T-helper 22 cell (primary cell): Measurements from ENCODE around the gene DARS2.
"Not testable (repeated sequence)": the region's sequence is repeated elsewhere in the genome, so short reads cannot be mapped to it uniquely, and the experiment has no call there.

Experiments used
- DNase-seq: peaks from one replicate; pipeline ENCODE4 v3.0.0-alpha.2; 2020; ENCODE audit warnings: low read depth

The DARS2 gene

DNA sequence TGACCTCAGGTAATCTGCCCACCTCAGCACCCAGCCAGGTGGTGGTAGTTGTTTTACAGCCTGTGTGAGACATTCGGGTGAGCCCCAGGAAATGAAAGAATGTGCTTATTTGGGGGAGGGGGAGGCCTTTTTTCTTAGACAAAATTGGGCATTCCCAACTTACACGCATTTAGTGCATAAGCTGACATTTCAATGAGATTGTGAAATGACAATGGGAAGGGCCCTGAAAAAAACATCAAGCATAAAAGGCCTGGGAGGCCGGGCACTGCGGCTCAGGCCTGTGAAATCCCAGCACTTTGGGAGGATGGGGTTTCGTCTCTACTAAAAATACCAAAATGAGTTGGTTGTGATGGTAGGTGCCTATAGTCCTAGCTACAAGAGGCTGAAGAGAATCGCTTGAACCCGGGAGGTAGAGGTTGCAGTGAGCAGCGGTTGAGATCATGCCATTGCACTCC is 38.3 kb downstream of the DARS2 start:
- no peak for DNase-seq

DNA sequence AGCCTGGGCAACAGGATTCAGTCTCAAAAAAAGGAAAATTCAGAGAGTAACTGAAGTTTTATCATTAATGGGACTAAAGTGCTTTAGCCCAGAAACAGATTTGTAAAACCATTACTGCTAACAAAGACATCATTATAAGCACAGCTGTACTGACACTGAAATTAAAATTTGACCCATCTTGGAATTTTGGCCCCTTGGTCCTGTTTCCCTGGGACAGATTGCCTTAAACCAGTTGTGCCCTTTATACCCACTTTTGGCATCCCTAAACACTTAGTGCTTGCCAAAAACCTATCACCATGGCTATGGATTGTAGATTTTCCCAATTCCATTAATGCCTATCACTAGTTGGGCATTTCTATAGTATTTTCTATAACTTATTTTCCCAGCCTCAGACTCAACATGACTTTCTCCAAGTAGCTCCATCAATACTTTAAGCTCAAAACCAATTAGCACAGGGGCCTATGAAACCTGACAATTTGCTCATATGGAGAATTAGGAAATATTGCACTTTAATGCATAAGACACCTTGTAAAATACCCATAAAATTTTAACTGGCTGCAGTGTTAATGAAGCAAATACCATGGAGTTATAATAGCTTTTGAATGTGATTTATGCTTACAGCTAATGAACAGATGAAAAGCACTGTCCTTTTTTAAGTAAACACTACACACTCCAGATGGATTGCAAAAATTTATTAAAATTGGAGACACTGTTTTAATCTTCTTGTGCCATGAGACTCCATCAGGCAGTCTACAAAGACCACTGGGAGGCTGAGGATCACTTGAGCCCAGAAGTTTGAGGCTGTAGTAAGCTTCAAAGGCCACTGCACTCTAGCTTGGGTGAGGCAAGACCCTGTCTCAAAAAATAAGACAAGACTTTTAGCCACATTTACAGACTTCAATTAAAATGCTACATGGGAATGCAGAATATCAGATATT is 39.0 kb downstream of the DARS2 start:
- no peak for DNase-seq

DNA sequence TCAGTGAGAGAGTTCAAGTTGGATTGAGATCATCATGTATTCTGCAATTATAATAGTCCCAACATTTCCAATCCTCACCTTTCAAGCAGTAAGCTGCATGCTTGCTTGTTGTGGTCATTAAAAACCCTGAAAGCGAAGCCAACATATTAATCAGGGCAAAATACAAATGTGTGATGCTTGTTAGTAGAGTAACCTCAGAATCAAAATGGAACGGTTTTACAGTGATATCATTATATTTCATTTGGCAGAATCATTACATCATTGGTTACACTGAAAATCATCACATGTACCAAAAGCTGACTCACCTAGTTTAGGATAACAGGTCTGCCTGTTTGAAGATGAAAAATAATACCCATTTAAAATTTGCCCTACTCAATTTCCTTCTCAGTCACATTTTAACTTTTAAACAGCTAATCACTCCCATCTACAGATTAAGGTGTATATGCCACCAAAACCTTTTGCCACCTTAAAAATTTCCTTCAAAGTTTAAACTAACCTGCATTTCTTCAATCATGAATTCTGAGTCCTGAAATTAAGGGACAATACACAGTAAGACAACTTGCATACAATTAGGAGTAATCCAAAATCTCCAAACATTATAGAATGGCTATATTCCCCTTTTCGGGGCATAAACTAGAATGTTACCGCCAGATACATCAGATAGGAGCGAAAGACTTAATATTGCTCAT is 39.9 kb downstream of the DARS2 start:
- DNase-seq, result no peak

DNA sequence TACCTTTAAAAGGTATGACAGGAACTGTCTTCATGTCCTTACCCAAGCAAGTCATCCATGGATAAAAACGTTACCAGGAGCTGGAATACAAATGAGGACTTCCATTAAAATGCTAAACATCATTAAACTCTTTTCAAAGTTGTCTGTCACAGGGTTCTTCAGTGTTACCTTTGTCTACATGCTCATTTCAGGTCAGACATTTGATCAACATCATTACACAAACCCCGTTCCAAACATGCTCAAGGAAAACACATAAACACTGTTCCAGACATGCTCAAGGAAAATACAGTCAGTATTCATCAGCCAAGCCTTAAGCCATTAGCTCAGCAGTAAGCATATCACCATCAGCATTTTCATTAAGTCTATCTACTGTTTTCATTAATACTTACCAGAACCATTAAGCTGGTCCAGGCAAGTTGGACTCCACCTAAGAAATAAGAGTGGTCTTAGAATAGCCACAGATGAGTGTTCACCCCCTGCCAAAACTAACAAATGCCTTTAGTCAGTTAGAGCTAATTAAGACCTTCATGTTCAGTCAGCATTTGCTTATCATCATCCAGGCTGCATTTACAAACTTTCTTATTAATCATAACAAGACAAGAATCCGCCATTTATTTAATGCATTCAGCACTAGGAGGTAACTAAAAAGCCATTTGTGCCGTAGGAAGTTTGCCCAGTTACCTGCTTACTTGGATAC is 41.1 kb downstream of the DARS2 start:
- no peak for DNase-seq

DNA sequence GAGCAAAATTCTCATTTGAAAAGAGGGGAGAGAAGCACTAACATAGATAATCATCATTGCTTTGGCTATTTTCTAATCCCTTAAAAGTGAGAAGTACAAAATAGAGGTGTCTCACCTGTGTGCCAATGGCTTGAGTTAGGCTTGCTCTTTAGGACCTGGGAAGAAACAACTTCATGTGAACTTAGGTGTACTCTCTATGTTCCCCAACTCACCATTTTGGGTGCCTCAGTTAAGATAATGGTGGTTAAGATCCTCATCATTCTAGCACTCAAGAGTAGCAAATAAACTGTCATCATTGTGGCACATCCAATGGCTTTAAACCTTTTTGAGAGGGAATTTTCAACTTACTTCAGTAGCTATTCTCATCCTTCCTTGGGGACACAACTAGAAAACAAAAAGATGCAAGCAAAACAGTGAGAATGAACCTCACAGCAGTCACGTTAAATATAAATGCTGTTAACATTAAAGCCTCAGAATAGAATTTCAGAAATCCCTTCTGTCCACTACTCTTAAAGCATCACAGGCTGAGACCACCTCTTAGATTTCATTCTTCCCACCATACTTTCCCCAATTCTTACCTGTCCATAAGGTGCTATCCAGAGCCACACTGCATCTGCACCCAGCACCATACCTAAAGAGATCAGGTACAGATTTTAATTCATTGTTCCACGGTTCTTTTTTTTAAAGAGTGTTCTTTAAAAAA is 42.1 kb downstream of the DARS2 start:
- no peak for DNase-seq

DNA sequence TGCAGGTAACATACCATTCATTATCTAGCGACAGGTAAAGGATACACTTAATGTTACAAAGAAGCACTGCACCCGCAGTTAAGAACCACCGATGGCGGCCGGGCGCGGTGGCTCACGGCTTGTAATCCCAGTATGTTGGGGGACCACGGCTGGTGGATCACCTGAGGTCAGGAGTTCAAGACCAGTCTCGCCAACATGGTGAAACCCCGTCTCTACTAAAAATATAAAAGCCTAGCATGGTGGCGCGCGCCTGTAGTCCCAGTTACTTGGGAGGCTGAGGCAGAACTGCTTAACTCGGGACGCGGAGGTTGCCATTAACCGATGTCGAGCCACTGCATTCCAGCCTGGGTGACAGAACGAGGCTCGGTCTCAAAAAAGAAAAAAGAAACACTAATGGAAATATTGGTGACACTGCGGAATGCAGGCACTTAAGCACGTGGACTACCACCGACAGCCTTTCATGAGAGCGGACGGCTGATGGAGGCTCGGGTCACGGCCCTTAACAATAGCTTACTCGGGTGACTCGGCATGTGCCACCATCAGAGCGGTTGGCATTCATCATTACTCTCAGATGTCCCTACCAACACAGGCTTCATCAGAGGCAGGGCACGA is 42.8 kb downstream of the DARS2 start:
- peak; percentile 8 for DNase-seq

DNA sequence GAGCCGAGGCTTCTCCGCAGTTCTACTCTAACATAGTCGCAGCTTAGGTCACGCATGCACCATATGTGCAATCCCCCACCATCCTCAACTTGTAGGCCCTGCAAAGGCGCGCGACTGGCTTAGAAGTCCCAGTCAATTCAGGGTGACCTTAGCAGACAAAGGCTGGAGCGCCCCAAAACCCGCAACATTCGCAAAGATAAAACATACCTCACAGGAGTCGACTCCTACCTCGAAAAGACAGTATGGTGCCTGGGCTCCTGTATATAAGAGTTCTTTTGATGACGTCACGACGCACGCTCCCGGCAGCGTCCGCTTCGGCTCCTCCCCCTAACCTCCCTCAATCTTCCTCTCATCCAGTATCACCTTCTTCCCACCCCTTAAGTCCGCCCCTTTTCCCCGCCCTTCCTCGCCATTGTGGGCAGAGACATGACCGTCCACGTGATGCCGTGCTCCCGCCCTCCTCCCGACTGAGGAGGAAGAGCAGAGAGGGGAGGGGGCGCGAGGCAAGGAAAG is 43.3 kb downstream of the DARS2 start, which contains the start of gene GAS5:
TSS of gene GAS5 (minus strand) at position 237 of the 513 bp plus-strand sequence.
- peak; percentile 100 for DNase-seq

DNA sequence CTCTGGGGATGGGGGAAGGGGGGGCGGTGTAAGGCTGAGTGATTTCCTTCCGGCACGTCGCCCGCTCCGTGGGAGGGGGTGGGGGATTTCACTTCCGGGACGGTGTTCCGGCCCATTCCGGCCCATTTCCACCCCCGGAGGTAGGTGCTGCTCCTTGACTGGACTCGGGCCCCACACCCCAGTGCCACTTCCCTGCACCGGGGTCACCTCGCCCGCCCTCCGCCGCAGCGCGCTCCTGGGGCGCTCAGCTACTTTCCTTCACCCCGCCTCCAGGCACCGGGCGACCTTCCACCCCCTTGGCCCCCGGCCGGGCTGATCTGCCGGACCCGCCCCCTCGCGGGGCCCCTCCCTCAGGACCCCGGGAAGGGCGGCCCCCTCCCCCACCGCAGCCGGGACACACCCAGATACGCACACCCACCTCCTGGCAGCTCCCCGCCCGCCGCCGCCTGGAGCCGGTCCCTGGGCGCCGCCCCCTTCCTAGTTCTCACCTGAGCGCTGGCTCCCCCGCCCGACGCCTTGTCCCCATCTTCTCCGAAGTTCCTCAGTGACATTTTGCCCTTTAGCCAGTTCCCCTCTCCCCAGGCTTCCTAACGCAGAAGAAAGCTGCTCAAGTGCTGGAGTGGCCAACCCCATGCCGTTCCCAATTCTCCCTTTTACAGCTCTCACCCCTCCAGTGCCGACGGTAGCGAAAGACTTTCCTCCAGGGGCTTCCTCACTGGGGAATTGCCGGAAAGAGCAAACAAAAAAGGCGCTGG is 44.0 kb downstream of the DARS2 start, which contains the start of gene ZBTB37:
TSS of gene ZBTB37 (plus strand) at position 115 of the 755 bp plus-strand sequence. CDS start 1,846 bp downstream, outside the sequence.
- peak; percentile 89 for DNase-seq

DNA sequence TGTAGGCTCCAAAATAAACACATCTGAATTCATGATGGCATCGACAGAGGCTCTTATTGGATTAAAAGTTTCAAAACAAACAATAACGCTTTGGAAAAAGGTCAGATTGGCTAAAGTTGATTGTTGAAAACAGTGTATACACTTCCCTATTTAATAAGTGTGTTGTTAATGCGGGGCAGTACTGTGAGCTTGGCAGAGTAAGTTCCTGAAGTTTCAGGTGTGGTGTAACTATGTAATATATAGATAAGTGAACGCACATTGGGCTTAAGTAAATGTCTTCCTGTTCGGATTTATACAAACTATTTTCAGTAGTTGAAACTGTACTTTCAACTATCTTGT is 44.5 kb downstream of the DARS2 start:
- DNase-seq, result no peak

DNA sequence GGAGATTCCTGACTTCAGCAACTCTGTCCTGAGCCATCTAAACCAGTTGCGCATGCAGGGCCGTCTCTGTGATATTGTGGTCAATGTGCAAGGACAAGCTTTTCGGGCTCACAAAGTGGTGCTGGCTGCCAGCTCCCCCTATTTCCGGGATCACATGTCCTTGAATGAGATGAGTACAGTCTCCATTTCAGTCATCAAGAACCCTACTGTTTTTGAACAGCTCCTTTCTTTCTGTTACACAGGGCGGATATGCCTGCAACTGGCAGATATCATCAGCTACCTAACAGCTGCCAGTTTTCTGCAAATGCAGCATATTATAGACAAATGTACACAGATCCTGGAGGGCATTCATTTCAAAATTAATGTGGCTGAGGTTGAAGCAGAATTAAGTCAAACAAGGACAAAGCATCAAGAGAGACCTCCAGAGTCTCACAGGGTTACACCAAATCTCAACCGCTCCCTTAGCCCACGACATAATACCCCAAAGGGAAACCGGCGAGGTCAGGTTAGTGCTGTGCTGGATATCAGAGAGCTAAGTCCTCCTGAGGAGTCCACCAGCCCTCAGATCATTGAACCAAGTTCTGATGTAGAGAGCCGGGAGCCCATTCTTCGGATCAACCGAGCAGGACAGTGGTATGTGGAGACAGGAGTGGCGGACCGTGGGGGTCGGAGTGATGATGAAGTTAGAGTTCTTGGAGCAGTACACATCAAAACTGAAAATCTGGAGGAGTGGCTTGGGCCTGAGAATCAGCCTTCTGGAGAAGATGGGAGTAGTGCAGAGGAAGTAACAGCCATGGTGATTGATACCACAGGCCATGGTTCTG is 46.0 kb downstream of the DARS2 start:
- peak; percentile 17 for DNase-seq

DNA sequence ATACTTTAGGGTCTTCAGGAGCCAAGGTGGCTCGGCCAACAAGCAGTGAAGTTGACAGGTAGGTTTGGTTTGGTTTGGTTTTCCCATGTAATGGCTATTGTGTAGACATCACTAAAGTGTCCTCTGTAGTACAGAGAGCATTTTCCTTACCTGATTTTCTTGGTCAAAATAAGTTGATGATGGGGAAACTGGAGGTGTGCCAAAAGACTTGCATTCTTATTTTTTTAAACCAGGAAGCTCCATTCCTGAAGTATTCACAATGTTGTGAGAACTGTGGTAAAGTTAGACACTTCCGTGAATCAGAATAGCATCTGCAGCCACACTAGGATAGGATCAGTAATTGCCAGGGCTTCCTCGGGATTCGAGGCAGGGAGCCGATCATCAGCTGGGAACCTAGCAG is 46.6 kb downstream of the DARS2 start:
- no peak for DNase-seq

DNA sequence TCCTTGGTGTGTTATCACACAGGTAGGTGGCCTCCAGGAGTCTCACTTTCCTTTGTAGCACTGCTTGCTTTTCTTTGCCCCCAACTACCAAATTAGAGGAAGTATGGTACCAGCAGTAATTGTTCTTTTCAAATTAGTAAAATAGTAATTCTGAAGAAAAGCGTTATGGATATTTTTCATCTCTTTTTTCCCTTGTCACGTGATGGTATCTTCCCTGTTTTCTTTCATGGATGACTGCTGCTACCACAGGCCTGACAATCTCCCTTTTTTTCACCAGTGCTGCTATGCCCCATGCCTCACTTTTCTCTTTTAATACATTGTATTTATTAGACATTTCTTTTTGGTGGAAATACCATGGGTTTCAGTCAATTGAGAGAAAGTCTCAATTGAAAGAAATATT is 47.0 kb downstream of the DARS2 start:
- no peak for DNase-seq

DNA sequence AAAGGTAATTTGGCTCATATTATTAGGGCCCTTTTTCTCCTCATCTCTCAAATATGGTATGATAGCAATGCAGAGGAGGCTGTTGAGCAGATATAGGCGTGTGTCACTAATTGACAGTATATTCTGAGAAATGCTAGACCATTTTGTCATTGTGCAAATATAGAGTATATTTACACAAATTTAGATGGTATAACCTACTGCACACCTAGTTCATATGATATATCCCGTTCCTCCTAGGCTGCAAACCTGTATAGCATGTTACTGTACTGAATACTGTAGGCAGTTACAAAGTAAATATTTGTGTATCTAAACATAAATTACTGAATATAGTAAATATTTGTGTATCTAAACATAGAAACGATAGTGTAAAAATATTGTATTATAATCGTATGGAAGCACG is 52.3 kb downstream of the DARS2 start:
- no peak for DNase-seq

DNA sequence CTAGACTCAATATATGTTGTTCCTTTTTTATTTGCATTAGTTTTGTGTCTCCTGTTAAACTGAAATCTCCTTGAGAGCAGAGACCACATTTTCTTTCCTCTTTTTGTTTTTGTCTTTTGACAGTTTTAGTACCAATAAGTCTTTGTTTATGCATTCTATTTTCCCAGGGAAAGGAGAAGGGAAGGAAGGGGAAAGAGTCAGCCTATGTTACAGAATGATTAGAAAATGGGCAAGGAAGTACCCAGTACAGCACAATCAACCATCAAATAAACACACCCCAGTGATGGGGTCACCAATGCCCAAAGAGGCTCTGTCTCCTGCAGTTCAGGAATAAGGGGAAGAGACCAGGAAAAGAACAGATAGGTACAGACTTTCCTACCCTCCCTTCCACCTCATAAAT is 53.8 kb downstream of the DARS2 start:
- DNase-seq, result no peak

DNA sequence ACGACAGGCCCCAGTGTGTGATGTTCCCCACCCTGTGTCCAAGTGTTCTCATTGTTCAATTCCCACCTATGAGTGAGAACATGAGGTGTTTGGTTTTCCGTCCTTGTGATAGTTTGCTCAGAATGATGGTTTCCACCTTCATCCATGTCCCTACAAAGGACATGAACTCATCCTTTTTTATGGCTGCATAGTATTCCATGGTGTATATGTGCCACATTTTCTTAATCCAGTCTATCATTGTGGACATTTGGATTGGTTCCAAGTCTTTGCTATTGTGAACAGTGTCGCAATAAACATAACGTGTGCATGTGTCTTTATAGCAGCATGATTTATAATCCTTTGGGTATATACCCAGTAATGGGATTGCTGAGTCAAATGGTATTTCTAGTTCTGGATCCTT is 56.6 kb downstream of the DARS2 start:
- DNase-seq, result not testable (repeated sequence)

DNA sequence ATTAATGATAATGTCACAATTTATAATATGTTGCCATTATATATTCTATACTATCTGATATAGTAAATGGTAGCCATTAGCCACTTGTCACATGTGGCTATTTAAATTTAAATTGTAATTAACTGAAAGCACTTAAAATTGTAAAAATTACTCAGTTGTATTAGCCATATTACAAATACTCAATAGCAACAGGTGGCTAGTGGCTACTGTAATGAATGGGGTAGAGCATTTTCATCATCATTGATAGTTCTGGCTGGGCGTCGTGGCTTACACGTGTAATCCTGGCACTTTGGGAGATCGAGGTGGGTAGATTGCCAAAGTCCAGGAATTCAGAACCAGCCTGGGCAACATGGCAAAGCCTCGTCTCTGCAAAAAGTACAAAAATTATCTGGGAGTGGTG is 60.2 kb downstream of the DARS2 start:
- no peak for DNase-seq

DNA sequence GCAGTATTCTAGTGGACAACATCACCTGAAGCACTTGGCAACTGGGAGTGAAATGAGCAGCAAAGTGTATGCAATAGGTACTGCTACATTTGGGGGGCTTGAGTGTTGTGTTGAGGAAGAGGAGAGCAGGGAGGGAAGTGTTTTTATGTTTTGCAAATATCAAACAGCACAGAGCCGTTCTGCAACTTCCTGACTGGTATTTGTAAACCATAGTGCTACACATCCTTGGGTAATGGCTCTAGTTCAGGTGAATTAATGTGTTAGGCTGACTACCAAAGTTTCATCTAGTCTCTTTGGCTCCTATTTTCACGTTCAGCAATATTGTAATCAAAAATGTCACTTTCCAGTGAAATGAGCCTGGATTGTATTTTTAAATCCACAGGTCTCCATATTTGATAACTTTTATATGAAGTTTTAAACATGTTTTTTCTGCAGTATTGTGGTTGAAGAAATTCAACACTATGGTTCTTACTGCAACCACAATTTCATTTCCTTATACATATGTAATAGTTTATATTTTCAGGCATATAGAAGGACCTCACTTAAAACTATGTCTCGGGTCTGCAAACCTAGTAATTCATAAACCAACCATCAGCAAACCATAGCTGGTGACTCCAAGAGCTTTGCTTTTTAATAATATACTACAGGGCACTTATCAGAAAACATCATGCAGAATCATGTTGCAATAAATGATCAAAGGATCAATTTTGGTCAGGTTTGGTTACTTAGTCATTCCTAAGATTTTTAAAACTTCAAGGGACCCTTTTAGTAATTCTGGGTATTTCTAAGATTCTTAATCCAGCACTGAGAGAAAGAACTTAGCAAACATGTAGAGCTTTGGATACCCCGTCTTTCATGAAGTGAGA is 62.5 kb downstream of the DARS2 start:
- no peak for DNase-seq

DNA sequence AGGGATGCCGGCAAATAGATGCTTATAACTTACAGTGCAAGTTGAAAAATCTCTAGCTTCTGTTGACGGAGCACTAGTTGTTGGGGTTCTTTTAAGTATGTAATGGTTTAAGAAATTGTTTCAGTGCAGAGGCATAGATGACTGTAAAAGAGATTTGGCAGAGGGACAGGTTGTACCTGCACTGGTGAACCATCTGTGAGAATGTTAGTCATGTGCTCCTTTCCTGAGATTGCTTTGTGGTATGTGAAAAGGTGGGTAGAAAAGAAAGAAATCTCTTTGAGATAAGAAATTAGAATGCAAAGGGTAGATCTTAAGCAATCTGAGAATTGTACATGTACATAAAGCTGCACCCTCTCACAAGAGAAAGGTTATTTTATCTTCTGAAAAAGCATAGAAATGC is 63.2 kb downstream of the DARS2 start:
- no peak for DNase-seq

DNA sequence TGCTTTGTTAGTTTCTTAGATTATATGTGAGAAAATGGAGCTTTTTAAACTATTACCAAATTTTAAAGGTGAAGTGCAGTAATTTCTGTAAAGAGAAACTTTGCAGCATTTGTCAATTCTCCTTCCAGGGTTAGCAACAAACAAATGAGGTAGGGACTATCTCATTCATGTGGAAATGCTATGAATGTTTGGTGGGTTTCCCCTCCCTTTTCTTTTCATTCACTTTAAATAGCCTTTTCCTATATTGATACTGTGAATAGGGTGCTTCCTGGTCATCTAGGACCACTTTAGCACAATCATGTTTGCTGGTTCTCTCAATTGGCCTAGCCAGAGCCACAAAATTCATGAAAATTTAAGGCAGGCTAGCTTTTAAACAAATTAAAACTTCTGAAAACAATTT is 64.3 kb downstream of the DARS2 start:
- DNase-seq, result no peak
